Gastrocnemius medialis (tissue), 4 donors: ENCODE measurements around the gene HBZ. TPM values are rescaled to one million over a fixed set of nuclear protein-coding genes. Genes with fewer than 3 reads are reported as not detected.
"Not testable (repeated sequence)": the region's sequence is repeated elsewhere in the genome, so short reads cannot be mapped to it uniquely, and the experiment has no call there.

Source experiments
- ATAC-seq, 2 donors: fragments of 150-250 bp; one replicate each; pipeline ENCODE4 v1.9.1; 2016
- DNase-seq, 2 donors: peaks; one replicate each; pipeline ENCODE4 v3.0.0-alpha.2; 2019
- H3K27ac ChIP-seq, 4 donors: fragments of 200-600 bp; sonication (generic); 1 replicate in 1 of 4; 2 replicates in 3 of 4; pipeline ENCODE4 v1.5.1; 2016 to 2018; ENCODE audit warnings: mild to moderate bottlenecking in 2 of 4, moderate library complexity in 1 of 4
- H3K27me3 ChIP-seq, 3 donors: fragments of 200-600 bp; sonication (generic) in 2 of 3; 1 replicate in 1 of 3; 2 replicates in 2 of 3; pipeline versions ENCODE4 v1.5.1 to v1.6.0; 2016 to 2019; ENCODE audit warnings: mild to moderate bottlenecking in 1 of 3, moderate library complexity in 1 of 3
- H3K36me3 ChIP-seq, 2 donors: fragments of 200-600 bp; sonication (generic) in 1 of 2; one replicate each; pipeline ENCODE4 v1.5.1; 2017 to 2018
- H3K4me1 ChIP-seq, 2 donors: fragments of 200-600 bp; sonication (generic) in 1 of 2; one replicate each; pipeline ENCODE4 v1.5.1; 2016 to 2017; ENCODE audit warnings: mild to moderate bottlenecking in 2 of 2
- H3K4me3 ChIP-seq, 4 donors: fragments of 200-600 bp; sonication (generic) in 3 of 4; 1 replicate in 1 of 4; 2 replicates in 3 of 4; pipeline ENCODE4 v1.5.1; 2016 to 2019; ENCODE audit warnings: mild to moderate bottlenecking in 2 of 4
- H3K9me3 ChIP-seq, 3 donors: fragments of 200-600 bp; sonication (generic) in 2 of 3; 1 replicate in 1 of 3; 2 replicates in 2 of 3; pipeline ENCODE4 v1.5.1; 2016 to 2019
- POLR2A ChIP-seq, 2 donors: fragments of 450-650 bp; IDR thresholded peaks; one replicate each; pipeline ENCODE4 v1.6.1; 2017; ENCODE audit warnings: antibody characterized with exemption in 2 of 2, mild to moderate bottlenecking in 2 of 2, moderate library complexity in 2 of 2
- in situ Hi-C, 4 donors: fragments of 200-750 bp; cut with MboI; loops; one replicate each; pipeline versions ENCODE4 v1.15.0 to v1.8.0; 2017; ENCODE audit warnings: low sequenced_read_pairs in 4 of 4
- intact Hi-C: fragments of 100-400 bp; cut with DNase I; formaldehyde crosslinking; loops from one replicate; pipeline ENCODE4 v1.15.1; 2023; ENCODE audit warnings: low total_unique reads
- total RNA-seq, 4 donors: library from RNA; depleted of rRNA; stranded (reverse); fragments of >200 nt; gene quantifications; one replicate each; pipeline versions ENCODE4 v1.1.0 to v1.2.3, GENCODE V29; 2016
- TF ChIP-seq, protein P1 (sequence below), 5 experiments: fragments of 450-650 bp in 3 of 5; fragments of 200-600 bp in 2 of 5; sonication (generic) in 2 of 5; IDR thresholded peaks in 4 of 5; conservative IDR thresholded peaks in 1 of 5; 1 replicate in 4 of 5; 2 replicates in 1 of 5; pipeline ENCODE4 v1.5.1; 2016 to 2019; ENCODE audit warnings: antibody characterized with exemption in 5 of 5, mild to moderate bottlenecking in 3 of 5, moderate library complexity in 3 of 5

HBZ gene
- total RNA-seq, 4 donors from 2014 or later, result not detected

DNA sequence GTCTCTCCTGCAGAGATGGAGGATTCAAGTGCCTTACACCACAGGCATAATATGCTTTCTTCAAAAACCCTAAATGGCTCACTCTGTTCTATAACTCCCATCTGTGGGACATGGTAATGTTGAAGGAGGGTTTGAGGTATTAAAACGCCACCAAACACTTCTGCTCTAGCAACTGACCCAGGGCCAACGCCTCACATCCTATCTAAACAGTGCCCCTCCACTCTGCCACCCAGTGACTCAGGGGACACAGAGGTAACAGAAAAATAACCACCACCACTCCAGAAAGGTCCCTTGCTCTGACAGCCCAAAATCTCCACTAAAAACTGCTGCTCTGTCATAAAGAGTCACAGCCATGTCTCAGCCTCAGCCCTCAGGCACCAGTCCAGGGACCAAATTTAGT is 31.7 kb upstream of the HBZ start:
- no peak for ATAC-seq
- no peak for TF ChIP-seq POLR2A (IDR thresholded peaks at IDR 0.05)
- TF ChIP-seq, protein P1, sequence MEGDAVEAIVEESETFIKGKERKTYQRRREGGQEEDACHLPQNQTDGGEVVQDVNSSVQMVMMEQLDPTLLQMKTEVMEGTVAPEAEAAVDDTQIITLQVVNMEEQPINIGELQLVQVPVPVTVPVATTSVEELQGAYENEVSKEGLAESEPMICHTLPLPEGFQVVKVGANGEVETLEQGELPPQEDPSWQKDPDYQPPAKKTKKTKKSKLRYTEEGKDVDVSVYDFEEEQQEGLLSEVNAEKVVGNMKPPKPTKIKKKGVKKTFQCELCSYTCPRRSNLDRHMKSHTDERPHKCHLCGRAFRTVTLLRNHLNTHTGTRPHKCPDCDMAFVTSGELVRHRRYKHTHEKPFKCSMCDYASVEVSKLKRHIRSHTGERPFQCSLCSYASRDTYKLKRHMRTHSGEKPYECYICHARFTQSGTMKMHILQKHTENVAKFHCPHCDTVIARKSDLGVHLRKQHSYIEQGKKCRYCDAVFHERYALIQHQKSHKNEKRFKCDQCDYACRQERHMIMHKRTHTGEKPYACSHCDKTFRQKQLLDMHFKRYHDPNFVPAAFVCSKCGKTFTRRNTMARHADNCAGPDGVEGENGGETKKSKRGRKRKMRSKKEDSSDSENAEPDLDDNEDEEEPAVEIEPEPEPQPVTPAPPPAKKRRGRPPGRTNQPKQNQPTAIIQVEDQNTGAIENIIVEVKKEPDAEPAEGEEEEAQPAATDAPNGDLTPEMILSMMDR (IDR thresholded peaks at IDR 0.05 in 4 of 5, conservative IDR thresholded peaks at IDR 0.05 in 1 of 5), result no peak
- Histone ChIP-seq H3K27me3 (no peaks in the 10 kb centered on the region), H3K4me3 (no peak overlapping the region), H3K9me3 (no peaks in the 10 kb centered on the region), H3K4me1 (no peaks in the 10 kb centered on the region), H3K36me3 (peaks cover 0 to 21% of the 10 kb centered on the region in 2 donors), H3K27ac (no peak overlapping the region)
- DNase-seq, result no peak
- intact Hi-C loops, result no loop called here
- in situ Hi-C loops, result no loop called here

DNA sequence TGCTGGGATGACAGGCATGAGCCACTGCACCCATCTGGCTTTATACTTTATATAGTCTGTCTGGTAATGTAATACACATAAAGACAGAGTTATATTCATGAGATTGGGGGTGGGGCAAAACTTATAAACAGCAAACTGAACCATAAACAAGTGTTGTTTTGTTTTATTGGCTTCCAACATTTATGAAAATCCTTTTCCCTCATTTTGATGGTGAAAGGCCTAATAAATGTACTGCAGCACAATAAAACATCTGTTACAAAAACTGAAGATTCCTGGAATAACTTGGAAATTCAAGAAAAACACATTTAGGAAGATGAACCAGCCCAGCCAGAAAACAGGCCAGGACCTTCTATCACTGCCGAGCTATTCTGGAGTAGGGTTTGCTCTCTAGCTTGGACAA is 30.1 kb upstream of the HBZ start:
- Histone ChIP-seq H3K36me3 (peaks cover 0 to 6% of the 10 kb centered on the region in 2 donors), H3K27ac (no peak overlapping the region), H3K27me3 (no peaks in the 10 kb centered on the region), H3K4me3 (no peak overlapping the region), H3K9me3 (no peaks in the 10 kb centered on the region), H3K4me1 (no peaks in the 10 kb centered on the region)
- TF ChIP-seq POLR2A (IDR thresholded peaks at IDR 0.05), result no peak
- TF ChIP-seq, protein P1 (IDR thresholded peaks at IDR 0.05 in 4 of 5, conservative IDR thresholded peaks at IDR 0.05 in 1 of 5), result no peak
- no peak for DNase-seq
- intact Hi-C loops, result no loop called here
- ATAC-seq, result no peak
- in situ Hi-C loops, result no loop called here

DNA sequence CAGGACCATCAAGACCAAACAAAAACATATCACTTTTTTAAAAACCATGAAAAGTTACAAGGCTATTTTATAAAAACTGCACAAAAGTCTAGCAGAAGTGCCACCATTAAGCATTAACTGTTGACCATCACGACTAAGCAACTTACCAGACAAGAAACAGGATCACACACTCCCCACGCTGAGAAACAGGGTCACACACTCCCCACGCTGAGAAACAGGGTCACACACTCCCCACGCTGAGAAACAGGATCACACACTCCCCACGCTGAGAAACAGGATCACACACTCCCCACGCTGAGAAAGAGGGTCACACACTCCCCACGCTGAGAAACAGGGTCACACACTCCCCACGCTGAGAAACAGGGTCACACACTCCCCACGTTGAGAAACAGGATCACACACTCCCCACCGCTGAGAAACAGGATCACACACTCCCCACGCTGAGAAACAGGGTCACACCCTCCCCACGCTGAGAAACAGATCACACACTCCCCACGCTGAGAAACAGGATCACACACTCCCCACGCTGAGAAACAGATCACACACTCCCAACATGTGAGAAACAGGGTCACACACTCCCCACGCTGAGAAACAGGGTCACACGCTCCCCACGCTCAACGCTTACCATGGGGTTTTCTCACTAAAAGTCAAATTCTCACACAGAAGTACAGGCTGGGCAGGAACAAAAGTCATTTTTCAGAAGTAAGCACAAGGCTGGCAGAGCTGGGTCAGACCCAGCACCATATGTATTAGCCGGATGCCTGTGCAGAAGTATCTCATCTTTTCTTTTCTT is 28.7 kb upstream of the HBZ start:
- ATAC-seq, in situ Hi-C loops, H3K27ac ChIP-seq, H3K27me3 ChIP-seq, H3K9me3 ChIP-seq, DNase-seq, H3K4me1 ChIP-seq, intact Hi-C loops, H3K36me3 ChIP-seq, H3K4me3 ChIP-seq: not testable (repeated sequence)

DNA sequence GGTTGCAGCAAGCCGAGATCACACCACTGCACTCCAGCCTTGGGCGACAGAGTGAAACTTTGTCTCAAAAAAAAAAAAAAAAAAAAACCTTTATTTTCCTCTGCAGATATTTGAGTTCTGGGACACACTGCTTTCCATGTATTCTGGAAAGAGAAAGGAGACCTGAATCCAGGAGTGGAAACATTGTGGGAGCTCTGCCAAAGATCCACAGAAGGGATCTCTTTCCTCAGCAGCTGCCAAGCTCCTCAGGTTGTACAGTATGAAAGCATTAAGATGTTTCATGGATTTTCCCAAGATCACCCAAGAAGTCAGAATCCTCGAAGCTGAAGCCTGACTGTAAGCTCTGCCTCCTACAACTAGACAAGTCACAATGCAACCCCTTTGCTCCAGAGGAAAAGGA is 27.4 kb upstream of the HBZ start:
- H3K9me3 ChIP-seq, result no peaks in the 10 kb centered on the region
- intact Hi-C loops (no loop called here), in situ Hi-C loops (no loop called here)
- TF ChIP-seq, protein P1 (IDR thresholded peaks at IDR 0.05 in 4 of 5, conservative IDR thresholded peaks at IDR 0.05 in 1 of 5), result no peak
- no peak for TF ChIP-seq POLR2A (IDR thresholded peaks at IDR 0.05)
- no peak overlapping the region for H3K27ac ChIP-seq
- ATAC-seq (no peak), DNase-seq (no peak)
- no peaks in the 10 kb centered on the region for H3K27me3 ChIP-seq
- H3K4me3 ChIP-seq, result no peak overlapping the region
- H3K36me3 ChIP-seq, result peaks cover 0 to 4% of the 10 kb centered on the region in 2 donors
- peaks cover 0 to 3% of the 10 kb centered on the region in 2 donors for H3K4me1 ChIP-seq

DNA sequence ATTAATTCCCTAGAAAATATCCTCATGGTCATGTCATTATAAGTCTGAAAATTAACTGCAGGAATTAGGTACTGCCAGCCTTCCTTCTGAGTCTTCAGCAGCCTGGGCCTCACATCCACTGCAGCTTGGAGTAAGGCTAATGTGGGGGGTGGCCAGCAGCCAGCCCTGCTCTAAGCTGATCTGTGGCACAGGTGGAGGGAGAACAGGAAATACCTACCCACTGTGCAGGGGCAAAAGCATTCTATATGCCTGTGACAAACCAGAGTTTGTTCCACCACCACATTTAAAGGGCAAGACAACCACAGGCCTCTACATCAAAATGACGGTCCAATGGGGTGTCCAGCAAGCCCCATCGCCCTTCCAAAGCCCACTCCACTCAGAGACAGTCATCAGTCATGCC is 23.4 kb upstream of the HBZ start:
- Histone ChIP-seq H3K27me3 (no peaks in the 10 kb centered on the region), H3K27ac (no peak overlapping the region), H3K4me1 (peaks cover 0 to 3% of the 10 kb centered on the region in 2 donors), H3K9me3 (no peaks in the 10 kb centered on the region), H3K36me3 (no peaks in the 10 kb centered on the region), H3K4me3 (no peak overlapping the region)
- ATAC-seq (no peak), DNase-seq (no peak)
- TF ChIP-seq, protein P1 (IDR thresholded peaks at IDR 0.05 in 4 of 5, conservative IDR thresholded peaks at IDR 0.05 in 1 of 5), result no peak
- no peak for TF ChIP-seq POLR2A (IDR thresholded peaks at IDR 0.05)
- in situ Hi-C loops, result no loop called here
- intact Hi-C loops, result no loop called here
